ENCODE measurements around the gene LTBR.

The LTBR gene

GRCh38 chr12:6377667-6377994, 6.3 kb upstream of the LTBR start:
- no peak overlapping the region for H3K4me3 ChIP-seq (replicated peaks; ENCODE audit: low read depth, low read length)
- no peak for TF ChIP-seq CTCF (IDR thresholded peaks at IDR 0.05; ENCODE audit: low read length, missing control alignments)
- DNase-seq (ENCODE audit: low read depth), result no peak

- no peak for TF ChIP-seq CTCF (IDR thresholded peaks at IDR 0.05; ENCODE audit: low read length, missing control alignments)
- H3K4me3 ChIP-seq (replicated peaks; ENCODE audit: low read depth, low read length), result no peak overlapping the region
- no peak for DNase-seq (ENCODE audit: low read depth)
These were observed 5.1 kb upstream of the LTBR start for GRCh38 chr12:6378709-6379472.

- peak; percentile 55 for DNase-seq (ENCODE audit: low read depth)
- no peak for TF ChIP-seq CTCF (IDR thresholded peaks at IDR 0.05; ENCODE audit: low read length, missing control alignments)
- no peak overlapping the region for H3K4me3 ChIP-seq (replicated peaks; ENCODE audit: low read depth, low read length)
These were observed 3.5 kb upstream of the LTBR start for GRCh38 chr12:6380141-6381121.

GRCh38 chr12:6382371-6382770, 1.6 kb upstream of the LTBR start:
- no peak for DNase-seq (ENCODE audit: low read depth)
- TF ChIP-seq CTCF (IDR thresholded peaks at IDR 0.05; ENCODE audit: low read length, missing control alignments), result no peak

GRCh38 chr12:6382982-6383381, 980 bp upstream of the LTBR start:
- no peak for DNase-seq (ENCODE audit: low read depth)
- no peak overlapping the region for H3K4me3 ChIP-seq (replicated peaks; ENCODE audit: low read depth, low read length)

More at GRCh38 chr12:6382371-6382770, 1.6 kb upstream of the LTBR start:
- H3K4me3 ChIP-seq (replicated peaks; ENCODE audit: low read depth, low read length), result no peak overlapping the region

More at GRCh38 chr12:6382982-6383381, 980 bp upstream of the LTBR start:
- no peak for TF ChIP-seq CTCF (IDR thresholded peaks at IDR 0.05; ENCODE audit: low read length, missing control alignments)

Measured in fibroblast of pulmonary artery (primary cell).